Mesendoderm (in vitro differentiated cells): ENCODE results near the gene SND1.

Experiments
- DNase-seq: peaks from one replicate; pipeline ENCODE4 v3.0.0; 2013
- H2AK5ac ChIP-seq: 2 replicates; pipeline ENCODE4 v1.6.1; 2013; ENCODE audit warnings: low read length, inconsistent platforms
- H2BK120ac ChIP-seq: 2 replicates; pipeline ENCODE4 v1.6.1; 2013; ENCODE audit warnings: low read depth, mild to moderate bottlenecking, low read length, moderate library complexity, mixed read lengths
- H2BK15ac ChIP-seq: replicated peaks from 2 replicates; pipeline ENCODE4 v1.6.1; 2013; ENCODE audit warnings: low read depth, mild to moderate bottlenecking, moderate library complexity
- H2BK5ac ChIP-seq: 2 replicates; pipeline ENCODE4 v1.6.1; 2013; ENCODE audit warnings: low read length, inconsistent platforms
- H3K18ac ChIP-seq: 2 replicates; pipeline ENCODE4 v1.6.1; 2013; ENCODE audit warnings: mild to moderate bottlenecking, low read length, mixed read lengths
- H3K23ac ChIP-seq: one replicate; pipeline ENCODE4 v1.6.1; 2013; ENCODE audit warnings: low read length
- H3K27ac ChIP-seq: 2 replicates; pipeline ENCODE4 v1.5.1; 2013; ENCODE audit warnings: low read depth, mild to moderate bottlenecking, inconsistent platforms, low read length, moderate library complexity
- H3K27me3 ChIP-seq: 2 replicates; pipeline ENCODE4 v1.6.1; 2013; ENCODE audit warnings: low read length, control low read depth, mild to moderate bottlenecking, inconsistent platforms; ENCODE audit not compliant: insufficient read depth, poor library complexity
- H3K36me3 ChIP-seq: 2 replicates; pipeline ENCODE4 v1.6.1; 2013; ENCODE audit warnings: low read length, inconsistent platforms; ENCODE audit not compliant: control insufficient read depth, insufficient read depth
- H3K4ac ChIP-seq: one replicate; pipeline ENCODE4 v1.6.1; 2013; ENCODE audit warnings: low read depth, mild to moderate bottlenecking, low read length, moderate library complexity
- H3K4me1 ChIP-seq: 2 replicates; pipeline ENCODE4 v1.6.1; 2013; ENCODE audit warnings: low read depth, low read length, inconsistent platforms; ENCODE audit not compliant: control insufficient read depth
- H3K4me2 ChIP-seq: 2 replicates; pipeline ENCODE4 v1.6.1; 2013; ENCODE audit warnings: low read length
- H3K4me3 ChIP-seq: 2 replicates; pipeline ENCODE4 v1.5.1; 2013; ENCODE audit warnings: mild to moderate bottlenecking, low read length
- H3K56ac ChIP-seq: one replicate; pipeline ENCODE4 v1.6.1; 2013; ENCODE audit warnings: low read length
- H3K79me1 ChIP-seq: 2 replicates; pipeline ENCODE4 v1.6.1; 2013; ENCODE audit warnings: low read length, inconsistent platforms
- H3K79me2 ChIP-seq: 2 replicates; pipeline ENCODE4 v1.6.1; 2013; ENCODE audit warnings: mild to moderate bottlenecking, low read length; ENCODE audit not compliant: control insufficient read depth, insufficient read depth
- H3K9ac ChIP-seq: 2 replicates; pipeline ENCODE4 v1.6.1; 2013; ENCODE audit warnings: low read length, inconsistent platforms
- H4K5ac ChIP-seq: one replicate; pipeline ENCODE4 v1.6.1; 2013; ENCODE audit warnings: low read length
- H4K8ac ChIP-seq: one replicate; pipeline ENCODE4 v1.6.1; 2013; ENCODE audit warnings: low read depth, mild to moderate bottlenecking, control low read depth, low read length, moderate library complexity
- WGBS: extraction: QIAGEN DNeasy Blood & Tissue Kit; methylation state at CpG from one replicate; pipeline ENCODE4 v1.1.7; 2013; ENCODE audit warnings: low lambda C conversion rate, missing lambda C conversion rate; ENCODE audit not compliant: insufficient coverage; ENCODE audit errors: extremely low coverage; 5-methylcytosine and 5-hydroxymethylcytosine counted together

SND1 gene

GRCh38 chr7:127863082-127863481 is 211.1 kb downstream of the SND1 start:
- Histone ChIP-seq H3K23ac (no peak overlapping the region), H3K4me2 (no peak overlapping the region), H4K5ac (no peak overlapping the region), H3K79me2 (no peaks in the 10 kb centered on the region), H4K8ac (no peak overlapping the region), H3K36me3 (no peaks in the 10 kb centered on the region), H2BK120ac (no peak overlapping the region), H3K4ac (no peak overlapping the region), H2AK5ac (no peak overlapping the region), H3K56ac (no peak overlapping the region), H3K27me3 (no peaks in the 10 kb centered on the region), H3K27ac (no peak overlapping the region), H3K4me1 (no peaks in the 10 kb centered on the region), H2BK15ac (no peak overlapping the region), H2BK5ac (no peak overlapping the region), H3K4me3 (no peak overlapping the region), H3K79me1 (peaks cover 9% of the 10 kb centered on the region), H3K18ac (no peak overlapping the region), H3K9ac (no peak overlapping the region)
- WGBS, result no CpG with 5 or more reads among the region's 3 CpGs
- no peak for DNase-seq

- no CpG with 5 or more reads among the region's 1 CpG for WGBS
Observed at GRCh38 chr7:127865466-127865865, 213.5 kb downstream of the SND1 start.

GRCh38 chr7:127870231-127870907 is 218.4 kb downstream of the SND1 start:
- peaks cover 6% of the 10 kb centered on the region for H3K79me1 ChIP-seq
- no peak overlapping the region for H2BK15ac ChIP-seq
- H3K4me2 ChIP-seq, result no peak overlapping the region
- DNase-seq, result no peak
- no peak overlapping the region for H2AK5ac ChIP-seq
- no peak overlapping the region for H3K23ac ChIP-seq
- H3K79me2 ChIP-seq, result no peaks in the 10 kb centered on the region
- H3K9ac ChIP-seq, result no peak overlapping the region
- H3K27ac ChIP-seq, result no peak overlapping the region
- H3K18ac ChIP-seq, result no peak overlapping the region
- H3K56ac ChIP-seq, result no peak overlapping the region
- no peak overlapping the region for H4K8ac ChIP-seq
- H3K4ac ChIP-seq, result no peak overlapping the region
- H2BK120ac ChIP-seq, result no peak overlapping the region
- H3K27me3 ChIP-seq, result no peaks in the 10 kb centered on the region
- WGBS, result no CpG with 5 or more reads among the region's 6 CpGs
- H3K4me1 ChIP-seq, result no peaks in the 10 kb centered on the region
- no peak overlapping the region for H2BK5ac ChIP-seq
- no peak overlapping the region for H3K4me3 ChIP-seq
- no peaks in the 10 kb centered on the region for H3K36me3 ChIP-seq
- no peak overlapping the region for H4K5ac ChIP-seq

More at GRCh38 chr7:127865466-127865865, 213.5 kb downstream of the SND1 start:
- H3K79me2 ChIP-seq, result no peaks in the 10 kb centered on the region
- no peak overlapping the region for H3K9ac ChIP-seq
- peaks cover 6% of the 10 kb centered on the region for H3K79me1 ChIP-seq
- H3K36me3 ChIP-seq, result no peaks in the 10 kb centered on the region
- H3K4me1 ChIP-seq, result no peaks in the 10 kb centered on the region
- no peak overlapping the region for H3K4ac ChIP-seq
- no peak overlapping the region for H4K5ac ChIP-seq
- no peak overlapping the region for H3K18ac ChIP-seq
- H2BK5ac ChIP-seq, result no peak overlapping the region
- no peak overlapping the region for H3K23ac ChIP-seq
- peak; percentile 37 for DNase-seq
- H3K4me2 ChIP-seq, result no peak overlapping the region
- H3K27ac ChIP-seq, result no peak overlapping the region
- H3K56ac ChIP-seq, result no peak overlapping the region
- no peak overlapping the region for H2BK120ac ChIP-seq
- no peak overlapping the region for H2AK5ac ChIP-seq
- H2BK15ac ChIP-seq, result no peak overlapping the region
- H3K4me3 ChIP-seq, result no peak overlapping the region
- H4K8ac ChIP-seq, result no peak overlapping the region
- H3K27me3 ChIP-seq, result no peaks in the 10 kb centered on the region

GRCh38 chr7:127871226-127871625 is 219.2 kb downstream of the SND1 start:
- Histone ChIP-seq H3K4me2 (no peak overlapping the region), H3K79me2 (no peaks in the 10 kb centered on the region), H4K8ac (no peak overlapping the region), H3K36me3 (no peaks in the 10 kb centered on the region), H3K18ac (no peak overlapping the region), H3K4ac (no peak overlapping the region), H3K27ac (no peak overlapping the region), H3K4me1 (no peaks in the 10 kb centered on the region), H2AK5ac (no peak overlapping the region), H4K5ac (no peak overlapping the region), H3K9ac (no peak overlapping the region), H3K56ac (no peak overlapping the region), H2BK5ac (no peak overlapping the region), H3K23ac (no peak overlapping the region), H3K27me3 (no peaks in the 10 kb centered on the region), H3K4me3 (no peak overlapping the region), H3K79me1 (peaks cover 6% of the 10 kb centered on the region), H2BK15ac (no peak overlapping the region), H2BK120ac (no peak overlapping the region)
- no peak for DNase-seq
- no CpG with 5 or more reads among the region's 3 CpGs for WGBS

- H2BK5ac ChIP-seq, result no peak overlapping the region
Observed at GRCh38 chr7:127872122-127872521, 220.1 kb downstream of the SND1 start.

GRCh38 chr7:127873151-127873550 is 221.2 kb downstream of the SND1 start:
- H3K27me3 ChIP-seq, result no peaks in the 10 kb centered on the region
- H3K56ac ChIP-seq, result no peak overlapping the region
- H3K79me2 ChIP-seq, result no peaks in the 10 kb centered on the region
- H2BK5ac ChIP-seq, result no peak overlapping the region
- no peak overlapping the region for H4K5ac ChIP-seq
- no peak overlapping the region for H4K8ac ChIP-seq
- no peak overlapping the region for H2BK120ac ChIP-seq
- H3K27ac ChIP-seq, result no peak overlapping the region
- no peak overlapping the region for H2AK5ac ChIP-seq
- no peak for DNase-seq
- no peak overlapping the region for H3K23ac ChIP-seq
- H2BK15ac ChIP-seq, result no peak overlapping the region
- no peak overlapping the region for H3K4ac ChIP-seq
- no peak overlapping the region for H3K9ac ChIP-seq
- no CpG with 5 or more reads among the region's 3 CpGs for WGBS
- H3K4me1 ChIP-seq, result no peaks in the 10 kb centered on the region
- H3K4me2 ChIP-seq, result no peak overlapping the region
- H3K79me1 ChIP-seq, result peaks cover 4% of the 10 kb centered on the region
- H3K18ac ChIP-seq, result no peak overlapping the region
- H3K4me3 ChIP-seq, result no peak overlapping the region
- no peaks in the 10 kb centered on the region for H3K36me3 ChIP-seq

More at GRCh38 chr7:127872122-127872521, 220.1 kb downstream of the SND1 start:
- H3K9ac ChIP-seq, result no peak overlapping the region
- no peak overlapping the region for H2BK15ac ChIP-seq
- no peaks in the 10 kb centered on the region for H3K27me3 ChIP-seq
- H3K4me3 ChIP-seq, result no peak overlapping the region
- no peaks in the 10 kb centered on the region for H3K79me2 ChIP-seq
- no peaks in the 10 kb centered on the region for H3K4me1 ChIP-seq
- H4K5ac ChIP-seq, result no peak overlapping the region
- DNase-seq, result no peak
- H3K36me3 ChIP-seq, result no peaks in the 10 kb centered on the region
- H3K27ac ChIP-seq, result no peak overlapping the region
- no peak overlapping the region for H2AK5ac ChIP-seq
- peaks cover 4% of the 10 kb centered on the region for H3K79me1 ChIP-seq
- H4K8ac ChIP-seq, result no peak overlapping the region
- H3K18ac ChIP-seq, result no peak overlapping the region
- no peak overlapping the region for H3K23ac ChIP-seq
- H2BK120ac ChIP-seq, result no peak overlapping the region
- H3K4ac ChIP-seq, result no peak overlapping the region
- no peak overlapping the region for H3K4me2 ChIP-seq
- no CpG with 5 or more reads among the region's 1 CpG for WGBS
- H3K56ac ChIP-seq, result no peak overlapping the region
